ENCODE measurements around the gene SLC19A2.

SLC19A2 gene

GRCh38 chr1:169495046-169495775 is 9.5 kb upstream of the SLC19A2 start:
- Histone ChIP-seq H3K27ac (no peak overlapping the region), H3K4me3 (no peak overlapping the region)
- TF ChIP-seq CTCF (IDR thresholded peaks at IDR 0.05): no peak
- no peak for DNase-seq (ENCODE audit: low spot score)

GRCh38 chr1:169494343-169494742 is 8.6 kb upstream of the SLC19A2 start:
- TF ChIP-seq CTCF (IDR thresholded peaks at IDR 0.05): no peak
- no peak for DNase-seq (ENCODE audit: low spot score)
- H3K27ac ChIP-seq: no peak overlapping the region
- no peak overlapping the region for H3K4me3 ChIP-seq

- no peak for TF ChIP-seq CTCF (IDR thresholded peaks at IDR 0.05)
- no peak for DNase-seq (ENCODE audit: low spot score)
- H3K27ac ChIP-seq: no peak overlapping the region
- H3K4me3 ChIP-seq: no peak overlapping the region
Measured at GRCh38 chr1:169493251-169493650, 7.5 kb upstream of the SLC19A2 start.

GRCh38 chr1:169491845-169492281 is 6.1 kb upstream of the SLC19A2 start:
- TF ChIP-seq CTCF (IDR thresholded peaks at IDR 0.05): no peak
- Histone ChIP-seq H3K4me3 (no peak overlapping the region), H3K27ac (no peak overlapping the region)
- DNase-seq (ENCODE audit: low spot score): no peak

GRCh38 chr1:169488157-169488556 is 2.4 kb upstream of the SLC19A2 start:
- Histone ChIP-seq H3K27ac (no peak overlapping the region), H3K4me3 (no peak overlapping the region)
- no peak for DNase-seq (ENCODE audit: low spot score)

GRCh38 chr1:169487561-169487960 is 1.8 kb upstream of the SLC19A2 start:
- H3K27ac ChIP-seq: peak overlapping the region; percentile 99 to 100
- DNase-seq (ENCODE audit: low spot score): no peak

More at GRCh38 chr1:169488157-169488556, 2.4 kb upstream of the SLC19A2 start:
- no peak for TF ChIP-seq CTCF (IDR thresholded peaks at IDR 0.05)

More at GRCh38 chr1:169487561-169487960, 1.8 kb upstream of the SLC19A2 start:
- no peak for TF ChIP-seq CTCF (IDR thresholded peaks at IDR 0.05)
- no peak overlapping the region for H3K4me3 ChIP-seq

All from coronary artery (tissue), 2 donors.